Activated effector memory CD4-positive, alpha-beta T cell treated with anti-CD3 and anti-CD28 coated beads, Interleukin-2, amount 50 U/mL, for 16 hours (primary cell): Measurements from ENCODE around the gene MAK.
A peak's percentile ranks its signal among the peaks of the same experiment; 100 is the strongest.
"Not testable (repeated sequence)": the region's sequence is repeated elsewhere in the genome, so short reads cannot be mapped to it uniquely, and the experiment has no call there.

Experiments used
- DNase-seq: peaks from one replicate; pipeline ENCODE4 v3.0.0-alpha.2; 2020

The MAK gene

GRCh38 chr6:10837995-10838793 lies at the start of gene MAK:
Gene MAK, minus strand, starts transcription at chr6:10838539. Its CDS starts 7,891 bp downstream, at chr6:10830648.
- peak; percentile 95 for DNase-seq

GRCh38 chr6:10886691-10887502 lies 48.6 kb upstream of the MAK start, which contains the start of gene SYCP2L:
Gene SYCP2L, plus strand, starts transcription at chr6:10887052. Its CDS starts 75 bp downstream, at chr6:10887127.
- no peak for DNase-seq

- DNase-seq = not testable (repeated sequence)
These were observed 48.0 kb upstream of the MAK start for GRCh38 chr6:10886365-10886690.

GRCh38 chr6:10884245-10884972 lies 46.1 kb upstream of the MAK start:
- DNase-seq = no peak

- no peak for DNase-seq
These were observed 45.2 kb upstream of the MAK start for GRCh38 chr6:10883312-10884244.

- DNase-seq = no peak
These were observed 44.4 kb upstream of the MAK start for GRCh38 chr6:10882657-10883171.

- DNase-seq = not testable (repeated sequence)
These were observed 43.9 kb upstream of the MAK start for GRCh38 chr6:10882253-10882630.

- no peak for DNase-seq
These were observed 42.0 kb upstream of the MAK start for GRCh38 chr6:10880366-10880765.

GRCh38 chr6:10877871-10878270 lies 39.5 kb upstream of the MAK start:
- DNase-seq = no peak

GRCh38 chr6:10877012-10877411 lies 38.7 kb upstream of the MAK start:
- DNase-seq = no peak

- DNase-seq = no peak
These were observed 36.7 kb upstream of the MAK start for GRCh38 chr6:10875026-10875425.

- no peak for DNase-seq
These were observed 35.9 kb upstream of the MAK start for GRCh38 chr6:10874207-10874606.

- no peak for DNase-seq
These were observed 35.0 kb upstream of the MAK start for GRCh38 chr6:10873374-10873773.

- DNase-seq = no peak
These were observed 29.6 kb upstream of the MAK start for GRCh38 chr6:10867952-10868351.

- DNase-seq = not testable (repeated sequence)
These were observed 28.4 kb upstream of the MAK start for GRCh38 chr6:10866709-10867108.

- DNase-seq = not testable (repeated sequence)
These were observed 24.7 kb upstream of the MAK start for GRCh38 chr6:10863031-10863430.

GRCh38 chr6:10862361-10862760 lies 24.0 kb upstream of the MAK start:
- no peak for DNase-seq

GRCh38 chr6:10861086-10861485 lies 22.7 kb upstream of the MAK start:
- no peak for DNase-seq

- DNase-seq = no peak
These were observed 18.9 kb upstream of the MAK start for GRCh38 chr6:10857259-10857658.

- DNase-seq = no peak
These were observed 16.7 kb upstream of the MAK start for GRCh38 chr6:10854922-10855632.

GRCh38 chr6:10853849-10854300 lies 15.5 kb upstream of the MAK start:
- DNase-seq = not testable (repeated sequence)
